ENCODE measurements around the gene RFK.
A peak's percentile ranks its signal among the peaks of the same experiment; 100 is the strongest.

- TF ChIP-seq CTCF (IDR thresholded peaks at IDR 0.05) = no peak
- no peak for TF ChIP-seq POLR2A (IDR thresholded peaks at IDR 0.05)
- no peak for TF ChIP-seq EP300 (IDR thresholded peaks at IDR 0.05)
- TF ChIP-seq POLR2AphosphoS5 (IDR thresholded peaks at IDR 0.05) = peak; percentile 56 to 91 (median 79)
Observed at GRCh38 chr9:76374783-76375559, 19.3 kb downstream of the RFK start.

All from stomach (tissue), 4 donors.